Immature natural killer cell (primary cell): Measurements from ENCODE around the gene PFKP. TPM values are rescaled to one million over a fixed set of nuclear protein-coding genes. Genes with fewer than 3 reads are reported as not detected.
A peak's percentile ranks its signal among the peaks of the same experiment; 100 is the strongest.
"Not testable (repeated sequence)": the region's sequence is repeated elsewhere in the genome, so short reads cannot be mapped to it uniquely, and the experiment has no call there.

Source experiments
- DNase-seq, 3 donors: peaks; one replicate each; pipeline ENCODE4 v3.0.0; 2022; ENCODE audit warnings: mixed read lengths in 1 of 3
- H3K27ac Mint-ChIP-seq, 6 donors: one replicate each; pipeline ENCODE4 v1.8.0; 2020; ENCODE audit warnings: mixed read lengths in 6 of 6, mild to moderate bottlenecking in 5 of 6, inconsistent platforms in 4 of 6, moderate library complexity in 3 of 6
- H3K27me3 Mint-ChIP-seq, 3 donors: one replicate each; pipeline ENCODE4 v1.8.0; 2020 to 2021; ENCODE audit warnings: low read depth in 3 of 3, mild to moderate bottlenecking in 3 of 3, mixed read lengths in 3 of 3, moderate library complexity in 3 of 3, inconsistent platforms in 1 of 3
- H3K36me3 Mint-ChIP-seq, 3 donors: one replicate each; pipeline ENCODE4 v1.8.0; 2020; ENCODE audit warnings: mixed read lengths in 3 of 3, inconsistent platforms in 2 of 3, mild to moderate bottlenecking in 2 of 3
- H3K4me1 Mint-ChIP-seq, 2 donors: one replicate each; pipeline ENCODE4 v1.8.0; 2020; ENCODE audit warnings: inconsistent platforms in 2 of 2, mild to moderate bottlenecking in 2 of 2, mixed read lengths in 2 of 2, moderate library complexity in 1 of 2
- H3K4me3 Mint-ChIP-seq, 5 donors: one replicate each; pipeline ENCODE4 v1.8.0; 2020; ENCODE audit warnings: mild to moderate bottlenecking in 5 of 5, mixed read lengths in 5 of 5, inconsistent platforms in 3 of 5, moderate library complexity in 3 of 5
- H3K9me3 Mint-ChIP-seq, 6 donors: one replicate each; pipeline ENCODE4 v1.8.0; 2020; ENCODE audit warnings: mild to moderate bottlenecking in 6 of 6, mixed read lengths in 6 of 6, inconsistent platforms in 4 of 6, moderate library complexity in 3 of 6
- polyA plus RNA-seq, 3 donors: library from polyadenylated mRNA; unstranded; fragments of 300-500 nt; fragmentation: Illumina TruSeq; gene quantifications; one replicate each; pipeline ENCODE4 v1.2.3, GENCODE V29; 2021

The PFKP gene
- polyA plus RNA-seq, 3 donors from 2014 or later, result 18.2 to 47.3 (median 30.0) TPM

- DNase-seq, result no peak
- Mint-ChIP-seq H3K4me3 (no peak overlapping the region), H3K4me1 (peaks cover 11 to 27% of the 10 kb centered on the region in 2 donors), H3K9me3 (no peaks in the 10 kb centered on the region), H3K27ac (no peak overlapping the region), H3K27me3 (peaks cover 5 to 9% (median 7%) of the 10 kb centered on the region in 3 donors), H3K36me3 (no peaks in the 10 kb centered on the region)
These were observed 13.0 kb upstream of the PFKP start for GRCh38 chr10:3054183-3054850.

- Mint-ChIP-seq H3K36me3 (no peaks in the 10 kb centered on the region), H3K27ac (no peak overlapping the region), H3K9me3 (no peaks in the 10 kb centered on the region), H3K4me1 (peaks cover 11 to 27% of the 10 kb centered on the region in 2 donors), H3K4me3 (no peak overlapping the region), H3K27me3 (peaks cover 5 to 9% (median 7%) of the 10 kb centered on the region in 3 donors)
- no peak for DNase-seq
These were observed 12.5 kb upstream of the PFKP start for GRCh38 chr10:3054851-3055199.

GRCh38 chr10:3056280-3057037, 10.9 kb upstream of the PFKP start:
- Mint-ChIP-seq H3K27ac (peak overlapping the region in 3 of 6 donors; percentile 43 to 87 (median 87)), H3K4me1 (peaks cover 11 to 27% of the 10 kb centered on the region in 2 donors), H3K36me3 (no peaks in the 10 kb centered on the region), H3K9me3 (no peaks in the 10 kb centered on the region), H3K4me3 (peak overlapping the region in 2 of 5 donors; percentile 44 to 48), H3K27me3 (peaks cover 2 to 7% (median 5%) of the 10 kb centered on the region in 3 donors)
- DNase-seq, result peak in 2 of 3 donors; percentile 24 to 25

- Mint-ChIP-seq H3K27me3 (peaks cover 2 to 7% (median 5%) of the 10 kb centered on the region in 3 donors), H3K9me3 (no peaks in the 10 kb centered on the region), H3K27ac (no peak overlapping the region), H3K36me3 (no peaks in the 10 kb centered on the region), H3K4me1 (peaks cover 11 to 27% of the 10 kb centered on the region in 2 donors), H3K4me3 (peak overlapping the region in 3 of 5 donors; percentile 44 to 70 (median 63))
- DNase-seq, result peak; percentile 28 to 39 (median 36)
These were observed 9.4 kb upstream of the PFKP start for GRCh38 chr10:3057946-3058345.

- DNase-seq, result no peak
- Mint-ChIP-seq H3K4me1 (peaks cover 11 to 27% of the 10 kb centered on the region in 2 donors), H3K27me3 (peaks cover 2 to 7% (median 7%) of the 10 kb centered on the region in 3 donors), H3K27ac (no peak overlapping the region), H3K36me3 (no peaks in the 10 kb centered on the region), H3K4me3 (no peak overlapping the region), H3K9me3 (no peaks in the 10 kb centered on the region)
These were observed 7.4 kb upstream of the PFKP start for GRCh38 chr10:3059974-3060373.

GRCh38 chr10:3060481-3060889, 6.9 kb upstream of the PFKP start:
- H3K27me3 Mint-ChIP-seq, result peaks cover 2 to 11% (median 7%) of the 10 kb centered on the region in 3 donors
- H3K9me3 Mint-ChIP-seq, result no peaks in the 10 kb centered on the region
- no peak for DNase-seq
- H3K4me1 Mint-ChIP-seq, result peaks cover 11 to 27% of the 10 kb centered on the region in 2 donors
- H3K36me3 Mint-ChIP-seq, result no peaks in the 10 kb centered on the region
- H3K4me3 Mint-ChIP-seq, result no peak overlapping the region
- no peak overlapping the region for H3K27ac Mint-ChIP-seq

- not testable (repeated sequence) for H3K27ac Mint-ChIP-seq, H3K4me3 Mint-ChIP-seq, DNase-seq, H3K27me3 Mint-ChIP-seq, H3K36me3 Mint-ChIP-seq, H3K9me3 Mint-ChIP-seq
- H3K4me1 Mint-ChIP-seq, result peaks cover 12 to 29% of the 10 kb centered on the region in 2 donors
These were observed 5.9 kb upstream of the PFKP start for GRCh38 chr10:3061323-3061898.

GRCh38 chr10:3062502-3063186, 4.7 kb upstream of the PFKP start:
- Mint-ChIP-seq H3K27ac (no peak overlapping the region), H3K4me1 (peaks cover 8 to 16% of the 10 kb centered on the region in 2 donors), H3K9me3 (no peaks in the 10 kb centered on the region), H3K36me3 (no peaks in the 10 kb centered on the region), H3K4me3 (no peak overlapping the region), H3K27me3 (peaks cover 0 to 8% (median 0%) of the 10 kb centered on the region in 3 donors)
- no peak for DNase-seq

- Mint-ChIP-seq H3K9me3 (no peaks in the 10 kb centered on the region), H3K27me3 (peaks cover 0 to 6% (median 0%) of the 10 kb centered on the region in 3 donors), H3K4me3 (no peak overlapping the region), H3K27ac (no peak overlapping the region), H3K36me3 (no peaks in the 10 kb centered on the region), H3K4me1 (peaks cover 6 to 9% of the 10 kb centered on the region in 2 donors)
- DNase-seq, result no peak
These were observed 2.9 kb upstream of the PFKP start for GRCh38 chr10:3064423-3064822.

- peak overlapping the region; percentile 43 to 79 (median 76) for H3K4me3 Mint-ChIP-seq
- peaks cover 14 to 20% of the 10 kb centered on the region in 2 donors for H3K4me1 Mint-ChIP-seq
- DNase-seq, result no peak
- H3K36me3 Mint-ChIP-seq, result no peaks in the 10 kb centered on the region
- H3K9me3 Mint-ChIP-seq, result no peaks in the 10 kb centered on the region
- peaks cover 0 to 6% (median 2%) of the 10 kb centered on the region in 3 donors for H3K27me3 Mint-ChIP-seq
- H3K27ac Mint-ChIP-seq, result peak overlapping the region in 1 of 6 donors; percentile 15
These were observed 1.7 kb upstream of the PFKP start for GRCh38 chr10:3065622-3066021.

GRCh38 chr10:3066317-3067117, 831 bp upstream of the PFKP start:
- DNase-seq, result no peak
- peaks cover 14 to 26% of the 10 kb centered on the region in 2 donors for H3K4me1 Mint-ChIP-seq
- peak overlapping the region; percentile 30 to 79 (median 76) for H3K4me3 Mint-ChIP-seq
- H3K27me3 Mint-ChIP-seq, result peaks cover 0 to 6% (median 2%) of the 10 kb centered on the region in 3 donors
- H3K36me3 Mint-ChIP-seq, result peaks cover 0 to 6% (median 0%) of the 10 kb centered on the region in 3 donors
- H3K9me3 Mint-ChIP-seq, result no peaks in the 10 kb centered on the region
- H3K27ac Mint-ChIP-seq, result no peak overlapping the region

GRCh38 chr10:3067859-3068179, 471 bp downstream of the PFKP start:
- H3K27ac Mint-ChIP-seq, result peak overlapping the region in 4 of 6 donors; percentile 45 to 69 (median 58)
- no peak for DNase-seq

More at GRCh38 chr10:3067859-3068179, 471 bp downstream of the PFKP start:
- no peaks in the 10 kb centered on the region for H3K9me3 Mint-ChIP-seq
- peaks cover 16 to 27% of the 10 kb centered on the region in 2 donors for H3K4me1 Mint-ChIP-seq
- H3K4me3 Mint-ChIP-seq, result peak overlapping the region; percentile 86 to 91 (median 87)
- H3K36me3 Mint-ChIP-seq, result peaks cover 0 to 6% (median 0%) of the 10 kb centered on the region in 3 donors
- H3K27me3 Mint-ChIP-seq, result peaks cover 0 to 6% (median 2%) of the 10 kb centered on the region in 3 donors
